IMR-90 (cell line): ENCODE results near the gene SLC4A1. TPM values are rescaled to one million over a fixed set of nuclear protein-coding genes. Genes with fewer than 3 reads are reported as not detected.

ENCODE experiments used
- ATAC-seq: fragments of 200-7000 bp; cut with Tn5 transposase; 2 replicates; pipeline ENCODE4 v1.9.1; 2020; ENCODE audit warnings: low read depth, mild to moderate bottlenecking, moderate library complexity
- BruUV-seq: library from RNA; stranded (reverse); fragments of 400-500 nt; replicated peaks from 2 replicates; lab custom pipeline; 2021; lab: Mats Ljungman, UMichigan
- CTCF ChIA-PET: fragments of 300-600 bp; formaldehyde crosslinking; extraction: SDS; loops from one replicate; lab custom pipeline; 2021; ENCODE audit warnings: antibody characterized with exemption; lab: Yijun Ruan, JAX
- POLR2A ChIA-PET: fragments of 300-600 bp; sonication (Branson Sonifier 250); formaldehyde crosslinking; loops from one replicate; lab custom pipeline; 2022; ENCODE audit warnings: antibody characterized with exemption; ENCODE audit not compliant: unreplicated experiment; lab: Charles Lee
- DNase-seq: peaks from one replicate; pipeline ENCODE4 v3.0.0; 2013
- H2AFZ ChIP-seq: replicated peaks from 2 replicates; pipeline ENCODE3; 2013; ENCODE audit warnings: low read length, mild to moderate bottlenecking; ENCODE audit not compliant: poor library complexity
- H2AK5ac ChIP-seq: 2 replicates; pipeline ENCODE4 v1.6.1; 2013; ENCODE audit warnings: low read depth, low read length, inconsistent platforms
- H2AK9ac ChIP-seq: replicated peaks from 2 replicates; pipeline ENCODE3; 2013; ENCODE audit warnings: mild to moderate bottlenecking, low read depth, low read length, moderate library complexity; ENCODE audit not compliant: poor library complexity
- H2BK120ac ChIP-seq: 2 replicates; pipeline ENCODE4 v1.6.1; 2013; ENCODE audit warnings: low read depth, low read length, inconsistent platforms
- H2BK15ac ChIP-seq: 3 replicates; pipeline ENCODE4 v1.6.1; 2013; ENCODE audit warnings: low read depth, low read length, inconsistent platforms
- H2BK20ac ChIP-seq: 2 replicates; pipeline ENCODE4 v1.6.1; 2013; ENCODE audit warnings: low read depth, mild to moderate bottlenecking, inconsistent platforms, low read length, moderate library complexity
- H2BK5ac ChIP-seq: 2 replicates; pipeline ENCODE4 v1.6.1; 2013; ENCODE audit warnings: mild to moderate bottlenecking, low read depth, low read length, inconsistent platforms; ENCODE audit not compliant: poor library complexity, severe bottlenecking
- H3K14ac ChIP-seq: replicated peaks from 2 replicates; pipeline ENCODE4 v1.6.1; 2013; ENCODE audit warnings: low read depth, low read length, inconsistent platforms
- H3K18ac ChIP-seq: 2 replicates; pipeline ENCODE4 v1.6.1; 2013; ENCODE audit warnings: low read depth, low read length, control low read depth
- H3K23ac ChIP-seq: 2 replicates; pipeline ENCODE4 v1.6.1; 2013; ENCODE audit warnings: low read depth, low read length, inconsistent platforms
- H3K27ac ChIP-seq: 2 replicates; pipeline ENCODE4 v1.5.1; 2013; ENCODE audit warnings: mild to moderate bottlenecking, control low read depth, low read length; ENCODE audit not compliant: insufficient read depth
- H3K27me3 ChIP-seq: 2 replicates; pipeline ENCODE4 v1.6.1; 2013; ENCODE audit warnings: low read length; ENCODE audit not compliant: control insufficient read depth, insufficient read depth
- H3K36me3 ChIP-seq: 2 replicates; pipeline ENCODE4 v1.6.1; 2013; ENCODE audit warnings: low read length, mixed read lengths; ENCODE audit not compliant: control insufficient read depth, insufficient read depth
- H3K4ac ChIP-seq: 2 replicates; pipeline ENCODE4 v1.6.1; 2013; ENCODE audit warnings: low read depth, low read length, inconsistent platforms
- H3K4me1 ChIP-seq: 2 replicates; pipeline ENCODE4 v1.6.1; 2013; ENCODE audit warnings: low read length, mixed read lengths; ENCODE audit not compliant: control insufficient read depth, insufficient read depth
- H3K4me2 ChIP-seq: 2 replicates; pipeline ENCODE4 v1.6.1; 2013; ENCODE audit warnings: low read depth, mild to moderate bottlenecking, control low read depth, low read length, moderate library complexity
- H3K4me3 ChIP-seq: 2 replicates; pipeline ENCODE4 v1.5.1; 2013; ENCODE audit warnings: low read depth, mild to moderate bottlenecking, control low read depth, low read length, moderate library complexity; ENCODE audit not compliant: insufficient read depth
- H3K56ac ChIP-seq: 2 replicates; pipeline ENCODE4 v1.6.1; 2013; ENCODE audit warnings: low read length, inconsistent platforms; ENCODE audit not compliant: insufficient read depth; ENCODE audit errors: extremely low read depth
- H3K79me1 ChIP-seq, 2 experiments: 2 replicates each; pipeline ENCODE4 v1.6.1; 2013; ENCODE audit warnings: low read length in 2 of 2, inconsistent platforms in 1 of 2, low read depth in 1 of 2
- H3K9ac ChIP-seq: 2 replicates; pipeline ENCODE4 v1.6.1; 2013; ENCODE audit warnings: low read depth, low read length, control low read depth
- H3K9me1 ChIP-seq: 2 replicates; pipeline ENCODE4 v1.6.1; 2013; ENCODE audit warnings: low read length, inconsistent platforms; ENCODE audit not compliant: insufficient read depth
- H3K9me3 ChIP-seq: 2 replicates; pipeline ENCODE4 v1.6.1; 2013; ENCODE audit warnings: low read length; ENCODE audit not compliant: control insufficient read depth, insufficient read depth
- H4K20me1 ChIP-seq: 2 replicates; pipeline ENCODE4 v1.6.1; 2013; ENCODE audit warnings: low read length, inconsistent platforms; ENCODE audit not compliant: insufficient read depth
- H4K5ac ChIP-seq: 2 replicates; pipeline ENCODE4 v1.6.1; 2013; ENCODE audit warnings: mild to moderate bottlenecking, low read depth, low read length, control low read depth
- H4K8ac ChIP-seq, 2 experiments: 2 replicates each; pipeline ENCODE4 v1.6.1; 2013; ENCODE audit warnings: low read depth in 2 of 2, low read length in 2 of 2, control low read depth in 1 of 2, inconsistent platforms in 1 of 2
- H4K91ac ChIP-seq: 2 replicates; pipeline ENCODE4 v1.6.1; 2013; ENCODE audit warnings: low read depth, low read length, inconsistent platforms; ENCODE audit not compliant: insufficient read depth
- BHLHE40 ChIP-seq: fragments of 150-350 bp; IDR thresholded peaks from 2 replicates; pipeline ENCODE4 v1.6.1; 2016; ENCODE audit warnings: mild to moderate bottlenecking, low read depth, low read length
- CHD1 ChIP-seq: IDR thresholded peaks from 2 replicates; pipeline ENCODE4 v1.6.1; 2012; ENCODE audit warnings: low read depth, low read length, improper control_type of control experiment
- ELK1 ChIP-seq: fragments of 150-350 bp; IDR thresholded peaks from 2 replicates; pipeline ENCODE4 v1.6.1; 2016; ENCODE audit warnings: low read depth, mild to moderate bottlenecking, low read length, moderate library complexity, borderline replicate concordance
- RAD21 ChIP-seq: IDR thresholded peaks from 2 replicates; pipeline ENCODE4 v1.6.1; 2012; ENCODE audit warnings: low read length, improper control_type of control experiment
- RCOR1 ChIP-seq: IDR thresholded peaks from 2 replicates; pipeline ENCODE4 v1.6.1; 2012; ENCODE audit warnings: mild to moderate bottlenecking, low read length, improper control_type of control experiment; ENCODE audit not compliant: insufficient replicate concordance
- USF2 ChIP-seq: fragments of 150-350 bp; IDR thresholded peaks from 2 replicates; pipeline ENCODE4 v1.6.1; 2017; ENCODE audit warnings: mild to moderate bottlenecking, antibody characterized with exemption, low read length, low read depth
- WGBS, 2 experiments: methylation state at CpG; one replicate each; pipeline versions ENCODE4 v1.1.5 to v1.1.7; 2013; ENCODE audit warnings: missing lambda C conversion rate in 2 of 2; ENCODE audit not compliant: insufficient read length in 1 of 2; ENCODE audit errors: extremely low coverage in 2 of 2; 5-methylcytosine and 5-hydroxymethylcytosine counted together
- dilution Hi-C: fragments of 300-500 bp; cut with HindIII; formaldehyde crosslinking; loops from one replicate; pipeline ENCODE4 v1.14.3; 2018; ENCODE audit warnings: low sequenced_read_pairs; ENCODE audit not compliant: unreplicated experiment
- in situ Hi-C: fragments of 300-500 bp; cut with MboI; formaldehyde crosslinking; loops from 3 replicates; pipeline ENCODE4 v1.14.3; 2019; ENCODE audit warnings: low sequenced_read_pairs, inconsistent platforms, mixed read lengths
- intact Hi-C: fragments of 100-400 bp; cut with micrococcal nuclease; formaldehyde crosslinking; loops from 2 replicates; pipeline ENCODE4 v1.10.0; 2022
- polyA plus RNA-seq, 3 experiments: library from polyadenylated mRNA; depleted of rRNA; stranded (reverse); fragments of >200 nt; gene quantifications; 2 replicates each; pipeline ENCODE4 v1.2.3, GENCODE V29; 2012; ENCODE audit warnings: low replicate concordance in 1 of 3
- total RNA-seq: library from RNA; depleted of rRNA; stranded (reverse); fragments of >200 nt; gene quantifications from 2 replicates; pipeline ENCODE4 v1.2.3, GENCODE V29; 2012

SLC4A1 gene
- total and polyA plus RNA-seq, 2 of the 4 experiments (the other 2 are of a cell fraction): not detected

- H3K56ac ChIP-seq: no peak overlapping the region
- H2BK20ac ChIP-seq: no peak overlapping the region
- H3K79me1 ChIP-seq: no peaks in the 10 kb centered on the region
- H2AK5ac ChIP-seq: no peak overlapping the region
- no peaks in the 10 kb centered on the region for H3K9me3 ChIP-seq
- no peak overlapping the region for H3K18ac ChIP-seq
- no peak overlapping the region for H2AK9ac ChIP-seq
- ChIA-PET POLR2A (no interaction called here), CTCF (no interaction called here)
- H3K36me3 ChIP-seq: no peaks in the 10 kb centered on the region
- dilution Hi-C loops (no loop called here), in situ Hi-C loops (no loop called here), intact Hi-C loops (loop anchor here (5.0 kb wide), 1 partner anchor 85 kb away; no protein-coding TSS in a partner anchor)
- BruUV-seq: no TSS peak
- ATAC-seq (peak; percentile 68), DNase-seq (no peak)
- no peak overlapping the region for H3K27ac ChIP-seq
- peak overlapping the region; percentile 41 for H3K4me3 ChIP-seq
- H2AFZ ChIP-seq: peak overlapping the region; percentile 70
- H3K4me1 ChIP-seq: peaks cover 4% of the 10 kb centered on the region; the same call in 1 of the 2 replicates
- peaks cover 45% of the 10 kb centered on the region for H3K27me3 ChIP-seq
- no peak for TF ChIP-seq RCOR1
- TF ChIP-seq USF2: no peak
- no peak for TF ChIP-seq CHD1
- no peak for TF ChIP-seq RAD21
- no peak for TF ChIP-seq BHLHE40
- no peak for TF ChIP-seq ELK1
- no peak overlapping the region for H4K8ac ChIP-seq
- no peak overlapping the region for H2BK120ac ChIP-seq
- no peaks in the 10 kb centered on the region for H4K20me1 ChIP-seq
- H3K14ac ChIP-seq: no peak overlapping the region
- H4K91ac ChIP-seq: no peak overlapping the region
- H2BK15ac ChIP-seq: no peak overlapping the region
- no peak overlapping the region for H4K5ac ChIP-seq
- 0% methylated on average over 1 of the region's 26 CpGs; no CpG with 5 or more reads in 1 of the 2 experiments for WGBS, 2 experiments
- no peak overlapping the region for H3K9ac ChIP-seq
- no peak overlapping the region for H3K23ac ChIP-seq
- no peak overlapping the region for H3K4ac ChIP-seq
- H3K4me2 ChIP-seq: peak overlapping the region; percentile 89
- no peak overlapping the region for H2BK5ac ChIP-seq
- H3K9me1 ChIP-seq: no peaks in the 10 kb centered on the region
These were observed 39.7 kb upstream of the SLC4A1 start for GRCh38 chr17:44307387-44308186.
